RKO (cell line): ENCODE data around the gene ARHGAP6.
"Not testable (repeated sequence)": the region's sequence is repeated elsewhere in the genome, so short reads cannot be mapped to it uniquely, and the experiment has no call there.

Experiments used
- DNase-seq: peaks from one replicate; pipeline ENCODE4 v3.0.0-alpha.2; 2016; ENCODE audit warnings: low spot score

The ARHGAP6 gene

DNA sequence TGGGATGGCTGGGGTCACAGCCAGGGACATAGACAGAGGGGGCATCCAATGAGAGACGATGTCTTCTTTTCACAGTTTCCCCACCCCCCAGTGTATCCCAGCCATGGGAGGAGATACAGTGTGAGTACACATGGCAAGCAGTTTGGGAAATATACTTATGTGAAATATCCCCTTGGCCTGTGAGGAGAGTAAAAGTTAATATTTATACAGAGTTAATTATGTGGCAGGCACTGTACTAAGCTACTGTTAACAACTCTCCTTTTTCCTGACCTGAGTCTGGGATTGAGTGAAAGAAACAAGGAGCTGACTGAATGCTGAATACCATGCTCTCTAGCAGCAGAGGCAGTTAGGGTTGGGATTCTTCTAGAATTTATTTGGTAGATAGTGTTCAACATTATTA lies 519.3 kb downstream of the ARHGAP6 start:
- no peak for DNase-seq

DNA sequence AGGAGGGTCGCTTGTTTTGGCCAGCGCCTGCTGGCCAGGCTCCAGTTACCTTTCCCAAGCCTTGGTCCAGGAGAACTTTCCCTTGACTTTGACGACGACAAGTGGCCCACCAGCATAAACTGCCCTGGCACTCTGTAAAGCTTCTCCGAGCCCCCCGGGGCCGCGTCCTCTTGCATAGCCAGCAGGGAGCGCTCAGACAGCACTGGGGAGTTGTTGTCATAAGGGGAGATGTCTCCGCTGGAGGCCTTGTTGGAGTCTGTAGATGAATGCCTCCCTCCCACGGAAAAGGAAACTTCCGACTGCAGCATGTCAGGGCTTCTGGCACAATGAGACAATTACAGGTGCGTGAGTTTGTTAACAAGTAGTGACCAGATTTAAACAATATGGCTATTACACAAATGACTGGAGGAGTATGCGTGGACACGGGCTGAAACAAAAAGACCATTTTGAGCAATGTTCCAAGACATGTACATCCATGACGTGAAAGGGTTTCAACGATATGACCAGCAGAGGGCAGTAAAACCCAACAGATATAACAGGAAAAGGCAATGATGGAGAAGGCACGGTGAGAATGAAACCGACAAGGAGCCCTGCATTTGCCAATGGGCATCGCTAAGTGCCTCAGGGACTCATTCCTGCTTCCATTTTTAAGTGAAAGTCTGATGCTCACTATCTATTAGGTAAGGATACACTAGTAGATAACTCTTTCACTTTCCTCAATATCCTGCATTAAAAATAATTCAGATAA lies 521.6 kb downstream of the ARHGAP6 start:
- peak; percentile 74 for DNase-seq

DNA sequence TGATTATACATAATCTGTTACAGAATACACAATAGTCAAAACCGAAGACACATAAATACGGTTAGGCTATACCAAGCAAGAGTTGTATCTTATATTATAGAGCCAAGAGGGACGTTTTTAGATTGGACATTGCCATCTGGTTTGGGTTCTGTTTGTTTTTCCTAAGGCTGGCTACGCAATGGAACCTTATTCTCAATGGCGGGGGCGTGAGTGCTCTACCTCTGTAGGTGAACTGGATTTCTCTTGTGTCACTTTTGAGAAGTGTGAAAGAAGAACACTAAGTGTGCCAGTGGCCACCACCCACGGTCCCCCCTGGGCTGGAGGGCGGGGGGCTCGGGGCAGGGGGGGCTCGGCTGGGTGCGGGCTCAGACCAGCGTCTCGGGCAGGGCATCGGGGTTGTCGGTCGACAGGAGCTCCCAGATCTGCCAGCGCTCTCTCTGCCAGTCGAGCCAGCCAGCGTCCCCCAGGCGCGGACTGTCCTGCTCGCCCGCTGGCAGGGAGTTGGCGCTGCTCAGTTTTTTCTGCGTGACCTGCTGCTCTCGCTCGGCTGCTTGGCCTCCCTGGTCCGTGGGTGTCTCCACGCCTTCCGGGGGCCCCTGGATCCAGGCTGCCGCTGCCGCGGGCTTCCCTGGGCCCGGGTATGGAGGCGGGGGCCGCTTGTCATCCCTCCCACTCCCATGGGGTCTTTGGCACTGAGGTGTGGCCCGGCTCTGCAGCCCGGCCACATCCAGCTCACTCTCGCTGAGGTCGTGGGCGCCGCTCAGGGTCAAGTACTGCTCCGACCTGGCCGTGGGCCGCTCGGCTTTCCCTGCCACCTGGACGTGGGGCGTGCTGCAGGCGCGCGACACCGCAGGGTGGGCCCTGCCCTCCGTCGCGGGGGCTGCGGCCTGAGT lies 527.0 kb downstream of the ARHGAP6 start:
- DNase-seq: no peak

DNA sequence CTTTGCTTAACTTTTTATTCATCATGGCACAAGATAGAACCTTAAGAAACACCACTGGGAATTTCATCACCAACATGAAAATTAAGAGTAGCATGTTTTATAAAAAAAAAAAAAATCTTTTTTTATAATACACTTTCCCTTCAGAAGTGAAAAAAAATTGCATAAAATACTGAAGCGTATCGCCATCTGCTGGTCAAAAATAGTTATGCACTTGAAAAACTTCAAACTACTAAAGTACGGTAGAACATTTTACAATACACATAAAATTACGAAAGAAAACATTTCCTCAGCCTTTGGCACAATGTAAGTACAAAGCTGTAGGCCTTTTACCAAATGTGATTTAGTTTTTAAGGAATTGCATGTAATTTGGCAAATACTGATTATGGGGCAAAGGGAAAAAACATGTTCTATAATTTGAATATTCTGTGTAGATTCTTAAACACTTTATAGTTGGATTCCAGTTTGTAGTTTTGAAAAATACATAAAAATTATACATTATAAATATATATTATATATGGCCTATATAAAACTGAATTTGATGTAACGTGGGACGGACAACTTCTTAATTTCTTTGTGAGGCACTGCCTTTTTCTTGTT lies 528.1 kb downstream of the ARHGAP6 start:
- peak; percentile 41 for DNase-seq

DNA sequence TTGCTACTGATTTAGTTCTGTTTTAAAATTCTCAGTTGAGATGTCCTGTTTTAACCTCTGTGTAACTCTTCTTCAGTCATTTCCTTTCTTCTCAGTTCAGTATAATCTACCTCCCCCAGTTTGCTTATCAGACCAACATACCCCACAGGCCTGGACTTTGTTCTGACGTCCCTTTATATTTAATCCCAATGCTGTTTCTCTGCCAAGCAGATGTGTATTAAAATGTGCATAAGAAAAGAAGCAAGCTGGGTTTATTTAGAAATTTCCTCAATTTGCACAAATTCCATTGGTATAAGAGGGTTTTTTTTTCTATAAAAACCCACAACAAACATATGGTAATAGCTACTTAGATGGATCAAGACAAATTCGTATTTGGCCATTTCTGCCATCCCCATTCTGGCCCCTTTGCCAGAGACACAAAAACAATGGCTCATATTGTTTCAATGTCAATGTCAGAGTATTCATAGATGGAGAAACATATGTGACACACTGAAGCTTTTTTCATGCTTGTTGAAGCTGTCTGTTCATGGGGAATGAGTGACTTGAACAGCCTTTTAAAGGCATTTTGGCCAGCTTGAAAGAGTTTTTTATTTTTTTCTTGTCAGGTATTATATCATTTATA lies 530.0 kb downstream of the ARHGAP6 start:
- DNase-seq: no peak

DNA sequence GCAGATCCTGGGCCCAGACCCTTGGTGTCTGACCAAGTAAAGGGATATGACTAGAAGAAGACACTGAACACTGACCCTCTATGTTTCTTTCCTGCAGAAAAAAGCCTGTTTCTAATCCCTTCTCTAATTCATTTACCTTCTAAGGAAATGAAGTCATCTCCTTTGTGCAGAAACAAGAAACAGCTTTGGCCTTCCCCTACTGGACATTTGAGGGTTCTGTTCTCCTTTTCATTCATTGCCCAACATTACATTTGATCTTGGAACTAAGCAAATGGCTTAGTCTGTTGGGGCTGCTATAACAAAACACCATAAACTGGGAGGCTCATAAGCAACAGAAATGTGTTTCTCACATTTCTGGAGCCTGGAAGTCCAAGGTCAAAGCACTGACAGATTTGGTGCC lies 534.6 kb downstream of the ARHGAP6 start:
- DNase-seq: no peak

DNA sequence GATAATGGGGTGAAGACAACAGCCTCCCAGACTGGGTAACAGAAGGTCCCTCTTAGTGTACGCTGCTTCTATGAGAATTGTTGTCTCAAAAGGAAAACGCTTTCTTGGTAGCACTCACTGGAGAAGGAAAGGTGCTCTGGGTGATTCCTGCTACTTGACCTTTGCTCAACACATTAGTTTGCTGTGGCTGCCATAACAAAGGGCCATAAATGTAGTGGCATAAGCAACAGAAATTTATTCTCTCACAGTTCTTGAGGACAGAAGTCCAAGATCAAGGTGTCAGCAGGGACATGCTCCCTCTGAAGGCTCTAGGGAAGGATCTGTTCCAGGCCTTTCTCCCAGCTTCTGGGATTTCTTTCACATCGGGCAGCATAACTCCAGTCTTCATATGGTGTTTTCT lies 535.6 kb downstream of the ARHGAP6 start:
- no peak for DNase-seq

DNA sequence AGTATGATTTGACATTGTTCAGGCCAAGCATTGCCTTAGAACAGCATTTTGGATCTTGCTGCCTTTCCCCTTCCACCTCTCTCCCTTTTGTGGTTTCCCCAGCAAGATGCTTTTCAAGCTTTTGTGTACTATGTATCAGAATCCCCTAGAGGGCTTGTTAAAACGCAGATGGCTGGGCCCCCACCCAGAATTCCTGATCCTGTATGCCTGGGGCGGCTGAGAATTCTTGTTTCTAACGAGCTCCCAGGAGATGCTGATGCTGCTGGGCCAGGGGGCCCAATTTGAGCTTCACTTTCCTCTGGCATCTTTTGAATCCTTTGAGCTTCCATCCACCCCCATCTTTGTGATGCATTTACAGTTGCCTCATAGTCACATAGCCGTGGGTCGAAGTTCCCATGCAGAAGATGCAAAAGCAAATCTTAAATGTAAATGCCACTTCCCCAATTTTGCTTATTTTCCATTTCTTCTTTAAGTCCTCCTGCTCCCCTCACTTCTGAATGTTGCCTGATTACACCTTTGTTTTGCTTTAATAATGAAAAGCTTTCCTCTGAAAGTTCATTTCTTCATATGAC lies 536.1 kb downstream of the ARHGAP6 start:
- no peak for DNase-seq

DNA sequence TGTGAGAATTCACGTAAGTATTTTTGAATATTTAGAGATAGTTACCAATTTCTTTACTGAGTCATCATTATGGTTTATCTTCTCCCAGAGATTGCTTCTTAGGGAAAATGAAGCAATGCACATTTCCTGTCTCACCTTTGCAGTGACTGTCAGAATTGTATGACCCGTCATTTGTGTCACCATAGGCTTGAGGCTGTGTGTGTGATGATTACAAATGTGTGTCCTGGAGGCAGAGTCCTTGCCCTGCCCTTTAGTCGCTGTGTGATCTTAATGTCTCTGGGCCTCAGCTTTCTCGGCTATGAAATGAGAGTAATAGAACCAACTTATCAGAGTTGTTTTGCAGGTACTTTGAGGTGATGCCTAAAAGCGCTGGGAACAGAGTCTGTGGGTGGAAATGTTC lies 540.7 kb downstream of the ARHGAP6 start:
- DNase-seq: no peak

DNA sequence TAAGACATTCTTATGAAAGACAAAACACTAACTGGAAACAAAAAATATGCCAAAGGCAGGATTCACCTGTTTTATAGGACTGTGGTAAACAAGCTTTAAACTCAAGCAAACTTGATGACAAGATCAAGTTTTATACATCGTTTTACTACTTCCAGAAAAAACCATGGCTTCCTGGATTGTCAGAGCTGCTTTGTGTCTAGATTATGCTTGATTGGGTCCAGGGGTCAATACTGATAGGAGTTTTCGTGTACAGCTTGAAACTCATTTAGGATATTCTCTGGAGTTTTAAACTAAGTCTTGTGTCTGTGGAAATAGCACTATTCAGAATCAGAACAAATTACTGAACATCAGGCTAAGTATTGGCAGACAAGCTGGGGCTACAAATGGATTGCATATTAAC lies 541.6 kb downstream of the ARHGAP6 start:
- no peak for DNase-seq

DNA sequence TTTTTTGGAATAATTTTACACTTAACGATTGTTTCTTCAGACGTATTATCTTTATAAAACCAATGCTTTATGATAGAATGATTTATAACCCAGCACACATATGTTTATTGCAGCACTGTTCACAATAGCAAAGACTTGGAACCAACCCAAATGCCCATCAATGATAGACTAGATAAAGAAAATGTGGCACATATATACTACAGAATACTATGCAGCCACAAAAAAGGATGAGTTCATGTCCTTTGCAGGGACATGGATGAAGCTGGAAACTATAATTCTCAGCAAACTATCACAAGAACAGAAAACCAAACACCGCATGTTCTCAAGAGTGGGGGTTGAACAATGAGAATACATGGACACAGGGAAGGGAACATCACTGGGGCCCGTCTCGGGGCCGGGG lies 542.6 kb downstream of the ARHGAP6 start:
- not testable (repeated sequence) for DNase-seq

DNA sequence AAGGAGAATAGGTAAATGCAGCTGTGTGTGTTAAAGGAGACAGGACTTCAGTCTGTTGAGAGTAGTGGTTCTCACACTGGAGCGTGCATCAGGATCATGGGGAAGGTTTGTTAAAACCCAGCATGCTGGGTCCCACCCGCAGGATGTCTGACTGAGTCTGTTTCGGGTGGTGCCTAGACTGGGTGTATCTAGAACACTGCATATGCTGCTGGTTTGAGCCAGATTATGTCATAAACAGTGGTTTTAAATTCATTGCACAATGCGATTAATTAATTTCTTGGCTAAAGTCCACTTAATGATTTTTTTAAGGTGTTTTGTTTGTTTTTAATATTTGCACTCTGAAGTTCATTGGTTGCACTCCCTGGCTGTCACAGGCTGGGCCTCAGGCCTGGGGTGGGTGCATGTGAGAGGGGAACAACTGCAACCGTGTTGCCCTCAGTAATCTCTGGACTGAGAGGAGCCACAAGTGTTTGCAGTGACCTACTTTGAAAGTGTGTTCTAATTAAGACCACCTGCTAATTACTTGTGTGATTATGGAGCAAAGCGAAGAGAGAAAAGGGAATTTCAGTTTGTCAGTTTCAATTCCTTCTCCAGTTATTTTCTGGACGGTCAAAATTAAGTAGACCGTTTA lies 546.3 kb downstream of the ARHGAP6 start:
- no peak for DNase-seq

DNA sequence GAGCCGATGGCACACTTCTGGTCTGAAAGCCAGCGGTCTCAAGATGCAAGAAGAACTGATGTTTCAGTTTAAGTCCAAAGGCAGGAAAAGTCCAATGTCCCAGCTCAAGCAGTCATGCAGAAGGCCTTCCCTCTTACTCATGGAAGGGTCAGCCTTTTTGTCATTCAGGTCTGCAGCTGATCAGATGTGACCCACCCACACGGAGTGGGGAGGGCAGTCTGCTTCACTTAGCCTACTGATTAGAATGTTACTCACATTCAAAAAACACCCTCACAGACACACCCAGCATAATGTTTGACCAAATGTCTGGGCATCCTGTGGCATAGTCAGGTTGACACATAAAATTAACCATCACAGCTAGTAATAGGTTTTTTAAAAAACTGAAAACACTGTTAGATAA lies 548.0 kb downstream of the ARHGAP6 start:
- DNase-seq: no peak

DNA sequence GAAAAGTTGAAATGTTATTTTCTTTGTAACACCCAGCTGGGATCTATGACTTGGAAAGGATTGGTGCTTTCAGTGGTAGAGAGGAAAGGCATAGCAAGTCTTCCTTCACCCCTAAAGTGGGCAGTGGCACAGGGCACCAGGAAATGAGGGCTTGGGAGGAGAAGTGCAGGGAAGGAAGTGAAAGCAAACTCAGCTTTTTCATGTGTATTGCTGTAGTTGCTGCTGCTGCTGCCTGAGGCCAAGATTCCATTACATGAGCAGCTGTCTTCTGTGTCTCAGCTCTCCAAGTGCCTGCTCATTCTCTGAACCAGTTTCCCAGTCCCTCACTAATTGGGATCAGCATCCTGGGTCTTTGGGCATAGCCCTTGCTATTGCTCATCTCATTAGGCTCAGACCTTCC lies 552.0 kb downstream of the ARHGAP6 start:
- DNase-seq: no peak

DNA sequence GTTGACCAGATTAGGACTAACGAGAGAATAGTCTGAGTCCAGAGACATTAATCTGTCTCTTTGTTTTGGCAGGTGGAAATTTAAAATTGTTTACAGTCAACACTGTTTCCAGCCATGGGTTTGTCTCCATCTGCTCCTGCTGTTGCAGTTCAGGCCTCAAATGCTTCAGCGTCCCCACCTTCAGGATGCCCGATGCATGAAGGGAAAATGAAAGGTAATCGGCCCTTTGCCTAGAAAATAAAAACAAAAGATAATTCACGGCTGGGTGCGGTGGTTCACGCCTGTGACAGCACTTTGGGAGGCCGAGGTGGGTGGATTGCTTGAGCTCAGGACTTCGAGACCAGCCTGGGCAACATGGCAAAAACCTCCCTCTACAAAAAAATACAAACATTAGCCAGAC lies 553.8 kb downstream of the ARHGAP6 start:
- DNase-seq: no peak

DNA sequence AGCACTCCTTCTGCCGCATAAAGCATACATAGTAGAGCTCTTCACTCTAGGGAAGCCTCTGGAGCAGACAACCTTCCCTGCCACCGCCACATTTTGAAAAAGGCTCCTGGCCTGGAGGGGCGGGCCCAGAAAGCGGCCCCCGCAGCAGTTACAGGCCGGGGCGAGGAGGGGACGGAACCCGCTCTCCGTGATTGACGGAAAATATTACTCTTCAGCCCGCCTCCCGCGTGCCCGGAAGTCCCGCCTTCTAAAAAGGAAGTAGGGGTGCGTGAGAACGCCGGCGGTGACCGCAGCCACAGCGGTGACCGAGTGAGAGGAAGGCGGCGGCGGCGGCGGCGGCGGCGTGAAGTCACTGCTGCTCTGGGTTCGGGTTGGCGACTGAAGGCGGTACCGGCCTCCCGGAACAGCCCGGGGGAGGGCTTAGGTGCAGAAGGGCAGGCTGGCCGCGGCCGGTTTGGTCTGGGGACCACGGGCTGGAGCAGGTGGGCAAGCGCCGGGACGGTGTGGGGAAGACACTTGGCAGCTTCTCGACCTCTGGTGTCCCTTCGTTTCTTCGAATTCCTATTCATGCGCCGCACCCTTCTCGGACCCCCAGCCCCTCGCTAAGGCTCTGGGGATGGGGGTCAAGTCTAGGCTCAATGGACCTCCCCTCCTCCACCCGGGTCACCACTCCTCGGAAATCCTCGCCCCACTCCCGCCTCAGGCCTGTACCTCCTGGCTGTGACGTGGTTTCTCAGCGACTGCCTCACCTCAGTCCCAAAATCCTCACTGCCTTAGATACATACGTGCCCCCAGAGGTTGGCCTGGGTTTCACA lies 554.5 kb downstream of the ARHGAP6 start, which contains the start of gene HCCS:
Gene HCCS (plus strand): TSS at position 296 of the 815 bp plus-strand sequence. CDS start 729 bp downstream, outside the sequence.
- DNase-seq: peak; percentile 82

DNA sequence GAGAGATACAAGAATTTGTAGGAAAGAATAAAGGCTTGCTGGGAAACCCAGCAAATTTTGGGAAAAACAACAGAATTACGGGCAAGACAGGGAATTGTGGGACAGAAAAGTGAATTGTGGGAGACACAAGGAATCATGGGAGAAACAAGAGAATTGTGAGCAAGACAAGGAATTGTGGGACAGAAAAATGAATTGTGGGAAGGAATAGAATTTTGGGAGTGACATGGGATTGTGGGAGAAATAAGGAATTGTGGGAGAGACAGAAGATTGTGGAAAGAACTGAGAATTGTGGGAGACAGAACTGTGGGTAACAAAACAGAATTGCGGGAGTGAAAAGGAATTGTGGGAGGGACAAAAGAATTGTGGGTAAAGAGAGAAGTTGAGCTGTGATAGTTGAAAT lies 555.8 kb downstream of the ARHGAP6 start:
- no peak for DNase-seq

DNA sequence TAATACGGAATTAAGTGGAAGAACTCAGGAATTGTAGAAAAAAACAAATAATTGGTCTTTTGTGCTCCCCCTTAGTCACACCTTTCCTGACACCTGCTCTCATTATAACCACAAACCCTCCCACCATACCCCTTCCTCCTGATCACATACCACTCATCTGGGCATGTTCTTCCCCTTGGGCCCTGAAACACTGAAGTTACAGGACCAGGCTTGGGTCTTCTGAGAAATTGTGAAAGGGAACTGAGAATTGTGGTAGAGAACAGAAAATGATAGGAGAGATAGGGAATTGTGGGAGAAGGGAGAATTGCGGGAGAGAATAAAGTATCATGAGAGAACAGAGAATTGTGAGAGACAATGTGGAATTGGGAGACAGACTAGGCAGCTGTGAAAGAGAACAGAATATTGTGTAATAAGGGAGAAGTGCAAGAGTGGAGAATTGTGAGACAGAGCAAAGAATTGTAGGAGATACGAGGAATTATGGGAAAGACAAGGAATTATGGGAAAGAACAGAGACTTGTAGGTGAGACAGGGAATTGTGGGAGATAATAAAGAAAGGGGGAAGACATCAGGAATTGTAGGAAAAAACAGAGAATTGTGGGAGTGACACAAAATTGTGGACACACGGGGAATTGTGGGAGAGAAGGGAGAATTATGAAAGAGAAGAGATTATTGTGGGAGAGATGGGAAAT lies 557.3 kb downstream of the ARHGAP6 start:
- no peak for DNase-seq

DNA sequence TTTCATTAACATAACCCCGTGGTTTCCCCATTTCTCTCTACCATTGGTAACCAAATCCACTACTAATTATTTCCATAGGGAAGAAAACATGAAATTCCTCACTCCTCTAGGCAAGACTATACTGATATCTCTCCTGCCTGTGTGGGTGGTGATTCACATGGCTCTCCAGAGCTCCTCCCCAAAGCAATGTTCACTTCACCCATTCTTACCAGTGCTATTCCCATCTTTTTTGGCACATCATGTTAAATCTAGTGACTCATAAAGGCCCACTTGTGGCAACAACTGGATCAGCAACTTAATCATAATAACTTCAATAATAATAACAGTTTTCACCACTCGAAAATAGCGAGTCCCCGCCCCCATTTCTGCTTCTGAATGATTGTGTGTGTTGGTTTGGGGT lies 560.6 kb downstream of the ARHGAP6 start:
- peak; percentile 50 for DNase-seq

DNA sequence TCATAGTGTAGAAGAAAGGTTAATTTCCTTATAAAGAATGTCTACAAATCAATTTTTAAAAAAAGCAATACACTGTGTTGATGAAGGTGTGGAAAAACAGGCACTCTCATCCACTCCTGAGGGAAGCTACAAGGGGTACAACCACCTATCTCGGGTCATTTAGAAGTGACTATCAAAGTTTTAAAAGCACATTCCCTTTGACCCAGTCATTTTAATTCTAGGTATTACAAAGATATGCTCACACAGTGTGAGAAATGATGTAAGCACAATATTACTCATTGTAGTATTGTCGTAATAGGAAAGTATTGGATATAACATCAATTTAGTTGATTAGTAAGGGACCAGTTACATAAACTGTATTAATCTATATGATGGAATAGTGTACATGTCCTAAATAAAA lies 562.0 kb downstream of the ARHGAP6 start:
- DNase-seq: no peak
